Measurements from ENCODE around the gene R3HDM1.
A peak's percentile ranks its signal among the peaks of the same experiment; 100 is the strongest.

The R3HDM1 gene

GRCh38 chr2:135728064-135728743, 196.9 kb downstream of the R3HDM1 start:
- no peak for DNase-seq

GRCh38 chr2:135732561-135732960, 201.3 kb downstream of the R3HDM1 start:
- DNase-seq: no peak

GRCh38 chr2:135733045-135733444, 201.8 kb downstream of the R3HDM1 start:
- DNase-seq: no peak

GRCh38 chr2:135736546-135736945, 205.3 kb downstream of the R3HDM1 start:
- DNase-seq: no peak

GRCh38 chr2:135740206-135740605, 208.9 kb downstream of the R3HDM1 start:
- DNase-seq: no peak

- no peak for DNase-seq
These were observed 209.7 kb downstream of the R3HDM1 start for GRCh38 chr2:135741043-135741394.

- DNase-seq: peak; percentile 98 to 99
These were observed 210.4 kb downstream of the R3HDM1 start, which contains the start of gene UBXN4 for GRCh38 chr2:135741395-135742324. TSS of gene UBXN4 (plus strand) at chr2:135741855. CDS start at chr2:135741930, 75 bp downstream.

- DNase-seq: peak; percentile 15 to 57
These were observed 211.1 kb downstream of the R3HDM1 start for GRCh38 chr2:135742325-135742757.

GRCh38 chr2:135743860-135744259, 212.6 kb downstream of the R3HDM1 start:
- no peak for DNase-seq

GRCh38 chr2:135744760-135745314, 213.6 kb downstream of the R3HDM1 start:
- peak in 1 of 2 experiments; percentile 22 for DNase-seq

GRCh38 chr2:135745545-135745944, 214.3 kb downstream of the R3HDM1 start:
- no peak for DNase-seq

GRCh38 chr2:135755573-135755972, 224.3 kb downstream of the R3HDM1 start:
- no peak for DNase-seq

- DNase-seq: no peak
These were observed 225.4 kb downstream of the R3HDM1 start for GRCh38 chr2:135756692-135757091.

- no peak for DNase-seq
These were observed 230.7 kb downstream of the R3HDM1 start for GRCh38 chr2:135762022-135762421.

GRCh38 chr2:135762530-135762929, 231.2 kb downstream of the R3HDM1 start:
- no peak for DNase-seq

GRCh38 chr2:135768863-135769262, 237.6 kb downstream of the R3HDM1 start:
- DNase-seq: no peak

- no peak for DNase-seq
These were observed 242.0 kb downstream of the R3HDM1 start for GRCh38 chr2:135773319-135773718.

- no peak for DNase-seq
These were observed 242.6 kb downstream of the R3HDM1 start for GRCh38 chr2:135773917-135774316.
